Fibroblast of gingiva (primary cell): ENCODE measurements around the gene OSBPL2.

Experiments used
- DNase-seq: peaks from one replicate; pipeline ENCODE4 v3.0.0-alpha.2; 2011; ENCODE audit warnings: low read depth

OSBPL2 gene

DNA sequence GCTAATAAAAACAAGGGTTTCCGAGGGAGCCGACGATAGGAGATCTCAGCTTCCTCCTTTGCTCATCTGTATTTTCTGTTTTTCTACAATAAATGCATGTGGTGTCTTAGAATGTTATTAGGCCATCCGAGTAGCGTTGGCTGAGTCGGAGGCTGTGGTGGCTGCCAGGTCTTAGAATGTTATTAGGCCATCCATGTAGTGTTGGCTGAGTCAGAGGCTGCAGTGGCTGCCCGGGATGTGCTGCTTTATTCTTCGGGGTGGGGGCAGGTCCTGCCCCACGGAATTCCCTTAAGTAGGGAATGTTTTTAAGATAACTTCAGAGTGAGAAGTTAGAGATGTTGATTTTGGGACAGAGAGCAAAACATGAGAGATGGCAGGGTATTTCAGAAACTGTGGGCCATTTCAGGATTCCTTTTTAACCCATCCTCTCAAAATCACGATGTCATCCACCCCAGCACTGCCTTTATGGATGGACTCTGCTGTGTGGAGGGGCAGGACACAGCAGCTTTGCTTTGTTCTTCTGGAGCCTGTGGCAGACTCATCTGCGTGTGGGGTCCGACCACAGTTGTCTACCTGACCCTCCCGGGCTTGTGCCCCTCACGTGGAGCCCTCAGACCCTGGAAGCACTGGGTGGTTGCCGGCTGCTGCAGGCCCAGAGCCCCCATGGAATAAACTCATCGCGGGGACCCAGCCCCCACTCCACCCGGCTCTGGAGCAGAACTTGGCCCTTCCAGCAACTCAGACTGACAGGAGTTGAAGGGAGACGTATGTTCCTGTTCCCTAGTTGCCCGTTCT is 20.4 kb downstream of the OSBPL2 start:
- DNase-seq = peak; percentile 81

- no peak for DNase-seq
These were observed 20.9 kb downstream of the OSBPL2 start for GRCh38 chr20:62259294-62259565.

DNA sequence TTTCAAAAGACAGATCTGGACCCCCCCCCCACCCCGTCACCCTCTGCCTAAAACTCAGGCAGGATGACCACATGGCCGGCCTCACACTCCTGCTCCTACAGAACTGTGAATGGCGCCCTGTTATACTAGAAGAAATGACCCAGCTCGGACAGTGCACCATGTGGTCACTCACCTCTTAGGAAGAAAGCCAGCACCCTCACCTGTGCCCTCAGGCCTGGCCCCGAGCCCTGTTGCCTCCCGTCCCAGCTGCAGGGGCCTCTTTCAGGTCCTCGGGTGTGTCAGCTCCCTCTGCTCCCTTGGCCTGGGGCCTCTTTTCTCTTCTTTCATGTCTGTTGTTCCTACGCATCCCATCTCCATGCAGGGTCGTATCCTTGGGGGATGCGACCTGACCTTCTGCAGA is 23.7 kb downstream of the OSBPL2 start:
- no peak for DNase-seq

- no peak for DNase-seq
These were observed 25.1 kb downstream of the OSBPL2 start for GRCh38 chr20:62263396-62263795.

DNA sequence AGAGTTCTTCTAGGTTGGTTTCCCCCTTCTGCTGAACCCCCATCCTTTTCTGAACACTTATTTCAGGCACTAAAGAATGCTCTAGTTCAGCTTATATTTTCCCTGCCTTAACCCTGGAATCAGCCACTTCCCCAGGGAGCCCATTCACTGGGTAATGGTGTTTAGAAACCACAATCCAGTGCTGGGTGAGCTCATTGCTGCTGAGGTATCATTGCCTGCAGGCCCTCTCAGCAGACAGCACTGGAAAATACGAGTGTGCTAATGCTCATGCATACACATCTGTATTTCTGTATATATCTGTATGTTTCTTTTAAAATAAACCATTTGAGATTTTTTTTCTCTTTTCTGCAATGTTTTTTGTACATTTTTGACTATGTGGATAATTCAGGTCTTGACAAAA is 27.0 kb downstream of the OSBPL2 start:
- no peak for DNase-seq

DNA sequence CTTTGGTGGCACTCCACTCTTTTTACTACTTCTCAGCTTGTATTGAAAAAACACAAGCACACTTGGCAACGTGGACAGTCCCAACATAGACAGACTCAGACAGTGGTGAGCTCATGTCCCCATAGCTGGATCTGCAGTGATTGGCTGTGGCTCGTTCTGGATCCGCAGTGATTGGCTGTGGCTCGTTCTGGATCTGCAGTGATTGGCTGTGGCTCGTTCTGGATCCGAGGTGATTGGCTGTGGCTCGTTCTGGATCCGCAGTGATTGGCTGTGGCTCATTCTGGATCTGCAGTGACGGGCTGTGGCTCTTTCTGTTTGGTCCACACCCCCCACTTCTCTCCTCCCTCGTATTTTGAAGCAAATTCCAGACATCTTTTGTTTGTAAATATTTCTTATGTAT is 28.0 kb downstream of the OSBPL2 start:
- no peak for DNase-seq

GRCh38 chr20:62266851-62267250 is 28.5 kb downstream of the OSBPL2 start:
- DNase-seq = no peak

DNA sequence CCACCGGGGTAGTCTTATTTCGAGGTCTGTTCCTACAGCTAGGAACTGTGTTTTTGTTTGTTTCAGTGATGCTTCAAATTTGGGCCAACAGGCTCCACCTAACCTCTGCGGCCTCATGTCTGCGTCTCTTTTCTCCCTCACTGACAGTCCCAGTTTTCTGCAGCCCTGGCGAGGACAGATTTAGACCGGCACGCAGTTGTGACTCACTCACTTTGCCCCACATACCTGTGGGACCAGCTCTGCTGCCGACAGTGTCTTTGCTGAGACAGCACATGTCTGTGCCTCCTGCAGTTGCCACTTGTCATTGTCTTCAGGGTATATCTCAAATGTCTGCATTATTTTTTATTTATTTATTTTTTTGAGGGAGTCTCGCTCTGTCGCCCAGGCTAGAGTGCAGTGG is 29.2 kb downstream of the OSBPL2 start:
- DNase-seq = no peak

GRCh38 chr20:62268228-62268900 is 30.0 kb downstream of the OSBPL2 start:
- no peak for DNase-seq

DNA sequence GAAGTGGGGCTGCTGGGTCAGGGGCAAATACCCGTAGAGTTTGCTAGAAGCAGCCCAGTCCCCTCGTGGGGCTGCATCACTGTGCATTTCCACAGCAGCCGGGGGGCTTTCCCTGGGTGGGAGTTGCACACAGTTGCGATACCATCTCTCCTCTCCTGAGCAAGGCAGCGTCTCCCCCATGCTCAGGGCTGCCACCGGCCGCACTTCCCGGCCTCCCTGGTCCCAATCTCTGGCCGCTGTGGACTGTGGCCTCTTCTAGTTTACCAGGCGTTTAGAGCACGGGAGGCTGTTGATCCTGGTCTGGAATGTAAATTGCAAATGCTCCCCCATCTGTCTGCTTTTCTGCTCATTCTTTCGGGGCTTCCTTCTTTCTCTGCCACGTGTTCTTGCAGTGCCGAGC is 31.1 kb downstream of the OSBPL2 start:
- DNase-seq = no peak

DNA sequence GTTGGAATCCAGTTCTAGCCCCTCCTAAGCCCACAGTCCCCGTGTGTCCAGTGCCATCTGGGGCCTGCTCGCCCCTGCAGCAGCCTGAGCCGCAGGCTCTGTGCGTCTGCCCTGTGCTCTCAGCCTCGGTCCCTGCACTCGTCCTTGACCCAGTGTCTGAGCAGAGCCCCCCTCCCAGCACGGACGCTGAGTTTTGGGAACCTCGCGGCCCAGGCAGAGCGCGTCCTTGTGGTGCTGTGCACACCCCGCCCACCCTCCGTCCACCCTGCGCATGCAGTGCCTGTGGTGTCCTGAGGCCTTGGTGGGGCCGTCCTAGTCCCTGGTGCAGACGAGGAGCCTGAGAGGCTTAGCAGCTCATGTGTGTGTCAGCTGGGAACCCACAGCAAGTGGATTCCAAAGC is 31.6 kb downstream of the OSBPL2 start:
- no peak for DNase-seq

DNA sequence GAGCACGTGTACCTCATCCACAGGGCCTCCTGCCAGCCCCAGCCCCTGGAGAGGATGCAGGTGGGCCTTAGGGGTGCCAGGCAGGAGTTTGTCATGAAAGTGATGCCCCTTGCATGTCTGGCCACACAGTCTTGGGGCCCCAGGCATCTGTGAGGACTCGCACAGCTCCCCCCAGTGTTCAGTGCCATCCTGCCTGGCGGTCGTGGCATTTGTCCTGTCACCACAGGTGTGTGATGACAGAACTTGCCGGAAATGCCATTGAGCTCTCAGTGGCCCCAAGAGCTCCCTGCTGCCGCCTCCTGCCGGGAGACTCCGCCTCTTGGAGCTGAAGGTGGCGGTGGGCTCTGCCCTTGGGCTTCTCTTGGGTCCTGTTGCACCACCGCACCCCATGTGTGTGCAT is 33.9 kb downstream of the OSBPL2 start:
- DNase-seq = no peak

- DNase-seq = no peak
These were observed 35.1 kb downstream of the OSBPL2 start for GRCh38 chr20:62273416-62273815.

DNA sequence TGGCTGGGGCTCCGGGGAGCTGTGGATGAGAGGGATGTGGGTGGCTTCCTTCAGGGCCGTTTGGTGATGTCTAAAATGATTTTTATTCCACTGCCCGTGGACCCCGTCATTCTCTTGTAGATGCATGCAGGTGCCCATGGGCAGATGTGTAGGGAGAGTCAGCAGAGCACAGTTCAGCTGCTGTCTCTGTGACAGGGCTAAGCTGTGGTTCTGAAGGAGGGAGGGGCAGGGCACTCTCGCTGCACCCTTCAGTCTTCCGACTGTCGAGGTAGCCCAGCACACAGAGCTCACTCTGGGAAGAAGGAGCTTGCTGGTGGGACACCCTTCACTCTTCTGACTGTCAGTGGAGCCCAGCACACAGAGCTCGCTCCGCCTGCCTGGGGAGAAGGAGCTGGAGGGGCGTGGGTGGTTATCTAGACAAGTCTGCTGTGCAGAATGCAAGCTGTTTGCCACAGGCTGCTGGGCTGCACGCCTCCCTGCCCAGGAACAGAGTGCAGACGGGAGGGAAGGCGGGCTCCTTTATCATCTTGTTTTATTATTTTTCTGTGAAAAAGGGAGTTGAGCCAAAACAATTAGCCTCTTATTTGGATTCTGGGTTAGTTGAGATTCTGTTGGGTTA is 36.1 kb downstream of the OSBPL2 start:
- DNase-seq = no peak

- DNase-seq = no peak
These were observed 36.9 kb downstream of the OSBPL2 start for GRCh38 chr20:62275219-62275618.

DNA sequence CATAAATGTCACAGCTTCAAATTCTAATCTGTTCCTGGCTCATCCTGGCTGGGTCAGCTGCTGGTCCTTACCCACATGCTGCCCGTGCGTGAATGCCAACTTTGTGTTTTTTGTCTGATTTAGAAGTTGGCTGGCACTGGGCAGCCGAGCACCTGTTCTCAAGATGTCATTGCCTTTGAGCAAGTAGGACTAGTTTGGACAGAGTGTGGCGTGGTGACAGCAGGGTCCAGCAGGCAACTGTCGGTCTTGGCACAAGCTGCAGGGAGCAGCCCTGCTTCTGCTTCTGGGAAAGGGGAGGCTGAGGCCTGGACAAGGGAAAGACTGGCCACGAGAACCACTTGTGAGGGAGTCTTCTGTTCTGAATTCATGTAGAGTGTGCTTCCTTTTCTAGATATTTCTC is 38.1 kb downstream of the OSBPL2 start:
- no peak for DNase-seq

- DNase-seq = no peak
These were observed 38.9 kb downstream of the OSBPL2 start for GRCh38 chr20:62277253-62277652.

DNA sequence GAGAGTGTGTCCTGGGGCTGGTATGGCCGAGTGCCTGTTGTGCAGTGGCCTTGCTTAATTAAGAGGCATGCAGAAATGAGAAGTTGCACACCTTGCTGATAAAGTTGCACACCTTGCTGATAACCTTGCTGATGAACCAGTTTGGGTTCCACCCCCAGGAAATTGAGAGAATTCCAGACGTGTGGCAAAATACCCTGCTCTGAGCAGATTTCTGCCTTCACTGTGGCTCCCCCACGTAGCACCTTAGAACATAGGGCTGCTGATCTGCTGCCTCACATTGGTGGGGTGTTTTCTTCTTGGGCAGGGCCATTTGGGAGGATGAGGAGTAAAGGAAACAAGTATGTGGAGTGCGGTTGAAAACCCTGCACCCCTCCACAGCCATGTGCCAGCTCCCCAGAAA is 42.0 kb downstream of the OSBPL2 start:
- no peak for DNase-seq

DNA sequence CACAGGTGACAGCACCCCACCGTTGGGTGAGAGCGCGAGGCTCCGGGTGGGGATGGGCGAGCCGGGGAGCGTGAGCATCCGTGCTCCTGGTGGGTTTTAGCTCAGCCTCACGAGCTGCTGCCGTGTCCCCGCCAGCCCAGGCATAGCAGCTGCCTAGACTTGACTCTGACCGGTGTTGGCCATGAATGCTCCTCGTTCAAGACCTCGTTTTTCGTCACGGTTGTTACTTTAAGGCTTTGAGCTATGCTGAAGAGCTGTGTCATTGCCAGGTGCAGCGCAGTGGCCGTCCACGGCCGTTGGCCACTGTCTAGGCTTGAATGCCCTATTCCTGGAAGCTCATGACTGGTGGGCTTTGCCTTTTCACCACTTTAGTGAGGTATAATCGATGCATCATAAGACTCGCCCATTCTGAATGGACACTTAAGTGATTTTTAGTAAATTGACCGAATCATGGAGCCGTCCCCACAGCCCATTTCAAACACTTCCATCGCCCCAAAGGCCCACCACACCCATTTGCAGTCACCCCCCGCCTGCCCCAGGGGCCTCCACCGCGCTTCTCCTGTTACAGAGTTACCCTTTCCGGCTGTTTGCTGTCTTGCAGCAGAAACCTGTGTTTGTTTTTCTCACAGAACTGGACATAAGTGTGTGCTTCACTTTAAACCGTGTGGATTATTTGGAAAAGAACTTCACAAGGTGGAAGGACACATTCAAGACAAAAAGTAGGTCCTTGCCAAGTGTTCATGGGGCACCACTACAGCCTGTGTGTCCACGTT is 43.0 kb downstream of the OSBPL2 start:
- no peak for DNase-seq

- no peak for DNase-seq
These were observed 43.8 kb downstream of the OSBPL2 start for GRCh38 chr20:62282103-62282502.

GRCh38 chr20:62282877-62283503 is 44.7 kb downstream of the OSBPL2 start:
- no peak for DNase-seq

- no peak for DNase-seq
These were observed 46.1 kb downstream of the OSBPL2 start for GRCh38 chr20:62284448-62284847.
